ENCODE results near the gene LTBP4. TPM values are rescaled to one million over a fixed set of nuclear protein-coding genes. Genes with fewer than 3 reads are reported as not detected.
"Not testable (repeated sequence)": the region's sequence is repeated elsewhere in the genome, so short reads cannot be mapped to it uniquely, and the experiment has no call there.

LTBP4 gene, protein sequence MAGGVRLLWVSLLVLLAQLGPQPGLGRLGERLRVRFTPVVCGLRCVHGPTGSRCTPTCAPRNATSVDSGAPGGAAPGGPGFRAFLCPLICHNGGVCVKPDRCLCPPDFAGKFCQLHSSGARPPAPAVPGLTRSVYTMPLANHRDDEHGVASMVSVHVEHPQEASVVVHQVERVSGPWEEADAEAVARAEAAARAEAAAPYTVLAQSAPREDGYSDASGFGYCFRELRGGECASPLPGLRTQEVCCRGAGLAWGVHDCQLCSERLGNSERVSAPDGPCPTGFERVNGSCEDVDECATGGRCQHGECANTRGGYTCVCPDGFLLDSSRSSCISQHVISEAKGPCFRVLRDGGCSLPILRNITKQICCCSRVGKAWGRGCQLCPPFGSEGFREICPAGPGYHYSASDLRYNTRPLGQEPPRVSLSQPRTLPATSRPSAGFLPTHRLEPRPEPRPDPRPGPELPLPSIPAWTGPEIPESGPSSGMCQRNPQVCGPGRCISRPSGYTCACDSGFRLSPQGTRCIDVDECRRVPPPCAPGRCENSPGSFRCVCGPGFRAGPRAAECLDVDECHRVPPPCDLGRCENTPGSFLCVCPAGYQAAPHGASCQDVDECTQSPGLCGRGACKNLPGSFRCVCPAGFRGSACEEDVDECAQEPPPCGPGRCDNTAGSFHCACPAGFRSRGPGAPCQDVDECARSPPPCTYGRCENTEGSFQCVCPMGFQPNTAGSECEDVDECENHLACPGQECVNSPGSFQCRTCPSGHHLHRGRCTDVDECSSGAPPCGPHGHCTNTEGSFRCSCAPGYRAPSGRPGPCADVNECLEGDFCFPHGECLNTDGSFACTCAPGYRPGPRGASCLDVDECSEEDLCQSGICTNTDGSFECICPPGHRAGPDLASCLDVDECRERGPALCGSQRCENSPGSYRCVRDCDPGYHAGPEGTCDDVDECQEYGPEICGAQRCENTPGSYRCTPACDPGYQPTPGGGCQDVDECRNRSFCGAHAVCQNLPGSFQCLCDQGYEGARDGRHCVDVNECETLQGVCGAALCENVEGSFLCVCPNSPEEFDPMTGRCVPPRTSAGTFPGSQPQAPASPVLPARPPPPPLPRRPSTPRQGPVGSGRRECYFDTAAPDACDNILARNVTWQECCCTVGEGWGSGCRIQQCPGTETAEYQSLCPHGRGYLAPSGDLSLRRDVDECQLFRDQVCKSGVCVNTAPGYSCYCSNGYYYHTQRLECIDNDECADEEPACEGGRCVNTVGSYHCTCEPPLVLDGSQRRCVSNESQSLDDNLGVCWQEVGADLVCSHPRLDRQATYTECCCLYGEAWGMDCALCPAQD (N-terminal part only)
- 103 TPM for total RNA-seq

DNA sequence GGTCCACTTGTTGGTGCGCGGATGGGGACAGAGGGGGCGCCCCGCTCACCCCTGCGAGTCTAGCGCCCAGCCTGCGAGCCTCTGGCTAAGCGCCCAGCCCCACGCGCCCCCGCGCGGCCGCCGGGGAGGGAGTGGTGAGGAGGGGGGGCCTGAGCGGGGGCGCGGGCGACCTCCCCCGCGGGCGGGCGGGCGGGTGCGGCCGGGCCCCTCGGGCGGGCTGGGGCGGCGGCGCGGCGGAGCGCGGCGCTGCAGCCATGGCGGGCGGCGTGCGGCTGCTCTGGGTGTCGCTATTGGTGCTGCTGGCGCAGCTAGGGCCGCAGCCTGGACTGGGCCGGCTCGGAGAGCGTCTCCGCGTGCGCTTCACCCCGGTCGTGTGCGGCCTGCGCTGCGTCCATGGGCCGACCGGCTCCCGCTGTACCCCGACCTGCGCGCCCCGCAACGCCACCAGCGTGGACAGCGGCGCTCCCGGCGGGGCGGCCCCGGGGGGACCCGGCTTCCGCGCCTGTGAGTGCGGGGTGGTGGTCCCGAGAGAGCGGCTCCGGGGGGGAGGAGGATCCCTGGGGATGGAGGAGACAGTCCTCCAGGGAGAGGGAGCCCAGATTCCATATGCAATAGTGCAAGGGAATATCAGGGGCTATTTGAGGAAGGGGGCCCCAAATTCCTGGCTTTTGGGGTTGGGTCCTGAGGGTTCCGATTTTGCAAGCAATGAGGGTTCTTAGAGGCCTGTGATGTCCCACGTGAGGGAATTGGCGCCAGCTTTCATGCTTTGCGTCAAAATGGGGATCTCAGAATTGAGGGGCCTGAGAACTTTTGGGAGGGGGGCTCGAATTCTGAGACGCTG is at the start of gene LTBP4:
LTBP4 (plus strand) TSS at position 236 of the 841 bp plus-strand sequence; CDS start at position 255, 19 bp downstream.
- DNase-seq (ENCODE audit: low read depth in 2 of 3, low spot score in 2 of 3), result peak in 1 of 3 donors; percentile 44

DNA sequence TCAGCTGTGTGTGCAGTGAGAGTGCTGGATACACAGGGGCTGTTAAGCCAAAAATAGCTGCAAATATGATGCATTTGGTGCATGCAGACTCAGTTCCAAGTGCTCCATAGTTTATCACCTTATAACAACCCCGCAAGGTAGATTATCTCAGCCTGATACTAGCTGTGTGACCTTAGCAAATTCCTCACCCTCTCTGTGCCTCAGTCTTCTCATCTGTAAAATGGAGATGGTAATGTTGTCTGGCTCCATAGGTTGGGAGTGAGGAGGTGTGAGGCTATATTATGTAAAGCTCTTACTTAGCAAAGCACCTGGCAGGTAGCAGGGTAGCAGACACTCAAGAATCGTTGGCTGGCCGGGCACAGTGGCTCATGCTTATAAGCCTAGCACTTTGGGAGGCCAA is 48.3 kb upstream of the LTBP4 start:
- DNase-seq (ENCODE audit: low read depth in 2 of 3, low spot score in 2 of 3), result no peak

DNA sequence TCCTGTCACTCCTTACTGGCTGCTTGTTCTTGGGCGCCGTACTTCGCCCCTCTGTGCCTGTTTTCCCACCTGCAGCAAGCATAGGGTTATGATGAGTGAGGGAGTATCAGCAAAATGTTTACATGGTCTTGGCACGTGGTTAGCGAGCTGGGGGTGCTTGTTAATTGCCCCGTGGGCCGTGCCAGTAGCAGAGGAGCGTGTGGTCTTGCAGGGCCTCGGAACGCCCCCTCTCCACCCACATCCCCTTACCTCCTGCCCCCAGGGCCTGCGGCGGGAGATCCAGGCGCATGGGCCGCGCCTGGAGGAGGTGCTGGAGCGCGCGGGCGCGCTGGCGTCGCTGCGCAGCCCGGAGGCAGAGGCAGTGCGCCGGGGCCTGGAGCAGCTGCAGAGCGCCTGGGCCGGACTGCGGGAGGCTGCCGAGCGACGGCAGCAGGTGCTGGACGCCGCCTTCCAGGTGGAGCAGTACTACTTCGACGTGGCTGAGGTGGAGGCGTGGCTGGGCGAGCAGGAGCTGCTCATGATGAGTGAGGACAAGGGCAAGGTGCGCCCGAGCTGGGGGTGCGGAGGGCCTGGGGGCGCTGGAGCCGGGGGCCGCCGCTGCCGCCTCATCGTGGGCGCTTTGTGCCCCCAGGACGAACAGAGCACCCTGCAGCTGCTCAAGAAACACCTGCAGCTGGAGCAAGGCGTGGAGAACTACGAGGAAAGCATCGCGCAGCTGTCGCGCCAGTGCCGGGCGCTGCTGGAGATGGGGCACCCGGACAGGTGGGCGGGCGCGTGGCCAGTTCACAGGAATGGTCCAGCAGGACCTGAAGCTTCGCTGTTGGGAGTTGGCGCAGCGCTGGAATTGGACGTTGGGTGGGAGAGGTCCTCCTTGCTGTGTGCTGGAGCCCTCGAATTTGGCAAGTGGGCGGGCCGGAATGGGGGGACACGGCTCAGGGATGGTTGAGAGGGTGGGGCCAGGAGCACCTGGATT is 47.0 kb upstream of the LTBP4 start:
- no peak for DNase-seq (ENCODE audit: low read depth in 2 of 3, low spot score in 2 of 3)

DNA sequence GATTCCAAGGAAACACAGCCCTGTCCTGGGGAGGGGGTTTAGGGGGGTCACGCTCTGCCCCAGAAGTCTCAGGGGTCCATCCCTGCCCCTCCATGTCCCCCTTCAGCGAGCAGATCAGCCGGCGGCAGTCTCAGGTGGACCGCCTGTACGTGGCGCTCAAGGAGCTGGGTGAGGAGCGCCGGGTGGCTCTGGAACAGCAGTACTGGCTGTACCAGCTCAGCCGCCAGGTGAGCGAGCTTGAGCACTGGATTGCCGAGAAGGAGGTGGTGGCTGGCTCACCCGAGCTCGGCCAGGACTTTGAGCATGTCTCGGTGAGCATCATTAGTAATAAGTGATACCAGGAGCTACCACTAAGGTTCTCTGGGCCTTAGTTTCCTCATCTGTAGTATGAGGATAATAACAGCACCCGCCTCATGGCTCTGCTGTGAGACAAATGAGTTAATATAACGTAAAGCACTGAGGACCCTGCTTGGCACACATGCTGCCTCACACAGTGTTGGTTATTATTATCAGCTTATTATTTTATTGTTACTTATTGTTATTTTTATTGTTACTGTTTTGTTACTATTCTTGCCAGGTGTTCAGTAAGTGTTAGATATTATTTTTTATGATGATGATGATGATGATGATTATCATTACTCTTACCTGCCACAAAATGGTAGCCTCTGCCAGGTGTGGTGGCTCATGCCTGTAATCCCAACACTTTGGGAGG is 45.0 kb upstream of the LTBP4 start:
- DNase-seq (ENCODE audit: low read depth in 2 of 3, low spot score in 2 of 3), result no peak

DNA sequence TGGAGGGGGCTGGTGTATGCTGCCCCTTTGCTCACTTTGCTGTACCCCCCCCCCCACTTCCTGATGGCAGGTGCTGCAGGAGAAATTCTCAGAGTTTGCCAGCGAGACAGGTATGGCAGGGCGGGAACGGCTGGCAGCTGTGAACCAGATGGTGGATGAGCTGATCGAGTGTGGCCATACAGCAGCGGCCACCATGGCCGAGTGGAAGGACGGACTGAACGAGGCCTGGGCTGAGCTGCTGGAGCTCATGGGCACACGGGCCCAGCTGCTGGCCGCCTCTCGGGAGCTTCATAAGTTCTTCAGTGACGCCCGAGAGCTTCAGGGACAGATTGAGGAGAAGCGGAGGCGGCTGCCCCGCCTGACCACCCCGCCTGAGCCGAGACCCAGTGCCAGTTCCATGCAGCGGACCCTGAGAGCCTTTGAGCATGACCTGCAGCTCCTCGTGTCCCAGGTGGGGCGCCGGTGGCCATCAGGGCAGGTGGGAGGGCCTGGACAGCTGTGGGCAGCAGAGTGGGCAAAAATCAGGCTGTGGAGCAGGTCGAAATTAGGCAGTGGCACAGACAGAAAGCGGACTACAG is 44.1 kb upstream of the LTBP4 start:
- DNase-seq (ENCODE audit: low read depth in 2 of 3, low spot score in 2 of 3), result no peak

DNA sequence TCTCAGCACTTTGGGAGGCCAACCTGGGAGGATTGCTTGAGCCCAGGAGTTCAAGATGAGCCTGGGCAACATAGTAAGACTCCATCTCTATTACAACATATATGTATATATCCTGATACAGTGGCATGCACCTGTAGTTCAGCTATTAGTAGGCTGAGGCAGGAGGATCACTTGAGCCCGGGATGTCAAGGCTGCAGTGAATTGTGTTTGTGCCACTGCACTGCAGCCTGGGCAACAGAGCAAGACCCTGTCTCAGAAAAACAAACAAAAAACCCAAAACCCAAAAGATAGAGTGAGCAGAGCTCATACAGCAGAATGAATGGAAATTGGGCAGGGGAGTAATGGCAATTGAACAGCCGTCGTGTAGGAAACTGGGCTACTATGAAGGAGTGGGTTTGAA is 41.8 kb upstream of the LTBP4 start:
- DNase-seq (ENCODE audit: low read depth in 2 of 3, low spot score in 2 of 3), result no peak

DNA sequence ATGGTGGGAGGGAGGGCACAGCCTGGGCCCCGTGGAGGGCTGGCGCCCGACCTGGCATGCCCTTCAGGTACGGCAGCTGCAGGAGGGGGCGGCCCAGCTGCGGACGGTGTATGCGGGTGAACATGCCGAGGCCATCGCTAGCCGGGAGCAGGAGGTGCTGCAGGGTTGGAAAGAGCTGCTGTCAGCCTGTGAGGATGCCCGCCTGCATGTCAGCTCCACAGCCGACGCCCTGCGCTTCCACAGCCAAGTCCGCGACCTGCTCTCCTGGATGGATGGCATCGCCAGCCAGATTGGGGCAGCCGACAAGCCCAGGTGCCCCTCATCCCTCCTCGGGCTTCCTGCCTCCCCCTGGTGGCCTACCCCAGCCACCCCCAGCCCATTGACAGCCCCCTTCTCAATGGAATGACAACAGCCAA is 41.1 kb upstream of the LTBP4 start:
- DNase-seq (ENCODE audit: low read depth in 2 of 3, low spot score in 2 of 3), result no peak

DNA sequence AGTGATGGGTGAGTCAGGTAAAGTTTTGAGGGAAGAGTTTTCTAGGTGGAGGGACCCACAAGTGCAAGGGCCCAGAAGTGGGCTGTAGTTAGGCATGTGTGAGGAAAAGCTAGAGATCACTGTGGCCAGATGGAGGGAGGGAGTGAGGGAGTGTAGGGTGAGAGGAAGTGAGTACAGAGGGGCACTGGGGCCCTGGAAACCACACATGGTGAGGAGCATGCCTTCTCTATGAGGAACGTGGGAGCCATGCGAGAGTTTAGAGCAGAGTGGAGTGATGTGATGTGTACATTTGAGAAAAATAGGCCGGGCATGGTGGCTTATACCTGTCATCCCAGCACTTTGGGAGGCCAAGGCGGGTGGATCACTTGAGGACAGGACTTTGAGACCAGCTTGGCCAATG is 39.2 kb upstream of the LTBP4 start:
- peak in 1 of 3 donors; percentile 48 for DNase-seq (ENCODE audit: low read depth in 2 of 3, low spot score in 2 of 3)

DNA sequence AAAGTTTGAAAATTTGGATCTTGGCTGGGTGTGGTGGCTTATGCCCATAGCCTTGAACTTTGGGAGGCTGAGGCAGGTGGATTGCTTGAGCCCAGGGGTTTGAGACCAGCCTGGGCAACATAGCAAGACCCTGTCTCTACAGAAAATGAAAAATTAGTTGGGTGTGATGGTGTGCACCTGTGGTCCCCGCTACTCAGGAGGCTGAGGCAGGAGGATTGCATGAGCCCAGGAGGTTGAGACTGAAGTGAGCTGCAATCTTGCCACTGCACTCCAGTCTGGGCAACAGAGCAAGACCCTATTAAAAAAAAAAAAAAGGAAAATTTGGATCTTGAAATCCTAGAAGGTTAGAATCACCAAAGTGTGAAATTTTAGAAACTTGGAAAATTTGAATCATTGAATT is 36.6 kb upstream of the LTBP4 start:
- not testable (repeated sequence) for DNase-seq (ENCODE audit: low read depth in 2 of 3, low spot score in 2 of 3)

DNA sequence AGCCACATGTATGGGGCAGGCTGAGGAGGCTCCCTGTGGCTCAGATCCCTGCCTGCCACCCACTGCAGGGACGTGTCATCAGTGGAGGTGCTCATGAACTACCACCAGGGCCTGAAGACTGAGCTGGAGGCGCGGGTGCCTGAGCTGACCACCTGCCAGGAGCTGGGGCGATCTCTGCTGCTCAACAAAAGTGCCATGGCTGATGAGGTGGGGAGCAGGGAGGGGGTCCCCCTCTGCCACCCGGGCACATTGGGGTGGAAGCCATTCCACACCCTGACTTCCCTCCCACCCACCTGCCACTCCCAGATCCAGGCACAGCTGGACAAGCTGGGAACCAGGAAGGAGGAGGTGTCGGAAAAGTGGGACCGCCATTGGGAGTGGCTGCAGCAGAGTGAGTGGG is 35.8 kb upstream of the LTBP4 start:
- no peak for DNase-seq (ENCODE audit: low read depth in 2 of 3, low spot score in 2 of 3)

DNA sequence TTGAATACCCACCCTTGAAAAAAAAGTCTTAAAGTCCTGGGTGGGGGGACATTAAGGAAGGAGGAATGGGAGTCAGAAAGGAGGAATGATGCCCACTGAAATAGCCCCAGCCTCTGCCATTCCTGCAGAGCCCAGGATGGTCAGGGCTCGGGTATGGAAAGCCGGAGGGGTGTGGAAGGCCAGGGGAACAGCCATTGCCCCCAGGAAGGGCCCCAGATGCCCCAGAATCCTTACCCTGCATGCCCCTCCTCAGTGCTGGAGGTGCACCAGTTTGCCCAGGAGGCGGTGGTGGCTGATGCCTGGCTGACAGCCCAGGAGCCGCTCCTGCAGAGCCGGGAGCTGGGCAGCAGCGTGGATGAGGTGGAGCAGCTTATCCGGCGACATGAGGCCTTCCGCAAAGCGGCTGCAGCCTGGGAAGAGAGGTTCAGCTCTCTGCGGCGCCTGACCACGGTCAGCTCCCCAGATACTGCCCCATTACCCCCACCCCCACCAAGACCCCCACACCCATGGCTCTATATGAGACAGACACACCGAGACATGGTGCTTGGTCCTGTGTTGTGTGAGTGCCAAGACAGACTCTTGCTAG is 35.2 kb upstream of the LTBP4 start:
- no peak for DNase-seq (ENCODE audit: low read depth in 2 of 3, low spot score in 2 of 3)

DNA sequence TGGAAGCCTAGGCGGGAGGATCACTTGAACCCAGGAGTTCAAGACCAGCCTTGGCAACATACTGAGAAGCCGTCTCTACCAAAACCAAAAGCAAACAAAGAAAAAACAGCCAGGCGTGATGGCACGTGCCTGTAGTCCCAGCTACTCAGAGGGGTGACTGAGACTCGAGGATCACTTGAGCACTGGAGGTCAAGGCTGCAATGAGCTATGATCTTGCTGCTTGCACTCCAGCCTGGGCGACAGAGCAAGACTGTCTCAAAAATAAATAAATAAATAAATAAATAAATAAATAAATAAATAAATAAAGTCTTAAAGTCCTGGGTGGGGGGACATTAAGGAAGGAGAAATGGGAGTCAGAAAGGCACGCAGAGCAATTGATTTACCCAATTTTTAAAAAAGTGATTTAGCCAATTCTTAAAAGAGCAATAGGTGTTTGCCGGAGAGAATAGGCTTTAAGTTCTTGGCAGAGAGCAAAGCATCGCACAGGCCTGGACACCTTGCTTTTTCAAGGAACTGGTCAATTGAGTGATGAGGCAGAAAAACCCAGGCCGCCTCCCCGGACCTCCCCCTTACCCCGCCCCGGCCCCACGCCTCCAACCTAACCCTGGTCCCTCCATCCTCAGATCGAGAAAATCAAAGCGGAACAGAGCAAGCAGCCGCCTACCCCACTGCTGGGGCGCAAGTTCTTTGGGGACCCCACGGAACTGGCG is 34.0 kb upstream of the LTBP4 start:
- no peak for DNase-seq (ENCODE audit: low read depth in 2 of 3, low spot score in 2 of 3)

DNA sequence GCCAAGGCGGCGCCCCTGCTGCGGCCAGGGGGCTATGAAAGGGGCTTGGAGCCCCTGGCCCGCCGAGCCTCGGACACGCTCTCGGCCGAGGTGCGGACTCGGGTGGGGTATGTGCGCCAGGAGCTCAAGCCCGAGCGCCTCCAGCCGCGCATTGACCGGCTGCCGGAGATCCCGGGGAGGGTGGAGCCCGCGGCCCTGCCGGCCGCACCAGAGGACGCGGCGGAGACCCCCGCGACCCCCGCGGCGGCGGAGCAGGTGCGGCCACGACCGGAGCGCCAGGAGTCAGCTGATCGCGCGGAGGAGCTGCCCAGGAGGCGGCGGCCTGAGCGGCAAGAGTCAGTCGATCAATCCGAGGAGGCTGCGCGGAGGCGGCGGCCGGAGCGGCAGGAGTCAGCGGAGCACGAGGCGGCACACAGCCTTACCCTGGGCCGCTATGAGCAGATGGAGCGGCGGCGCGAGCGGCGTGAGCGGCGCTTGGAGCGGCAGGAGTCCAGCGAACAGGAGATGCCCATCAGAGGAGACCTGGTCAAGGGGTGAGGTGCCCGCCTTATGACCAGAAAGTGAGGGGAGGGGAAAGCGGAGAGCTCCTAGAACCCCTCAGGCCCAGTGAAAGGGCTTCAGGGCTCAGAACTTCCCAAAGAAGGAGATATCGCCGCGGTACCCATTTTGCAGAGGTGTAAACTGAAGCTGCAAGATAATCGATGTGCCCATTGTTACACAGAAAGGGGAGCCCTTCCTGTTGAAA is 33.2 kb upstream of the LTBP4 start:
- DNase-seq (ENCODE audit: low read depth in 2 of 3, low spot score in 2 of 3), result no peak

DNA sequence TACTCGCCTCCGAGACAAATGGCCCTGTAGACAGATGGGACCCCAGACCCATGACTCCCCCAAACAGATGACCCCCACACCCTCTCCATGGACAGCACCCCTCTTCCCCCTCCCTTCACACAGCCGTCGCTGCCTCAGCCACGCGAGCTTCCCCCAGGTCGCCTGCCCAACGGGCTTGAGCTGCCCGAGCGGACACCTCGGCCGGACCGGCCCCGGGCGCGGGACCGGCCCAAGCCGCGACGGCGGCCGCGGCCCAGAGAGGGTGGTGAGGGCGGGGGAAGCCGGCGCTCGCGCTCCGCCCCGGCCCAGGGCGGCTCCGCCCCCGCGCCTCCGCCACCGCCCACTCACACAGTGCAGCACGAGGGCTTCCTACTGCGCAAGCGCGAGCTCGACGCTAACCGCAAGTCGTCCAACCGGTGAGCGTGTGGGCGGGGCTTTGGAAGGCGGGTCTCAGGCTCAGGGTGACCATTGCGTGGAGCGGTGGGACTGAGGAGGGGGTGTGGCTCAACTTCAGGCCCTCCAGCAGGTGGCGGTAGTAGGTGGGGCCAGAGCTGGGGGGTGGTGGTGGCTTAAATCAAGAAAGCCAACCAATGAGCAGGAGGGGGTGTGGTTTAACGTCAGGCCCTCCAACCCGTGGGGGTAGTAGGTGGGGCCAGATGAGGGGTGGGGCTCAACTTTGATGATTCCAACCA is 30.7 kb upstream of the LTBP4 start:
- peak; percentile 96 to 100 (median 100) for DNase-seq (ENCODE audit: low read depth in 2 of 3, low spot score in 2 of 3)

DNA sequence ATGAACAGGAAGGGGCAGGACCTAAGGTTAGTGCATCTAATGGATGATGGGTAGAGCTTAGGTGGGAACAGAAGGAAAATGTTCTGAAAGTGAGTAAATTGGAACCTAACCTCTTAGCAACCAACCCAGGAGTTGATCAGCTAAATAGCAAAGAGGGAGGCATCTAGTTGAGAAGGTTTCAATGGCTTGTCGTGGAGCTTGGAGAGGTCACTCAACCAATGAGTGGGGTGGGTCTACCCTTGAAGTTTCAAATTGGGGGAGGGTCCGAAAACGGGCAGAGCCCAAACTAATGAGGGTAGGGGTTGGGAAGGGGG is 30.2 kb upstream of the LTBP4 start:
- DNase-seq (ENCODE audit: low read depth in 2 of 3, low spot score in 2 of 3), result no peak
